PC-3 (cell line): ENCODE results near the gene BLOC1S1. TPM values are rescaled to one million over a fixed set of nuclear protein-coding genes. Genes with fewer than 3 reads are reported as not detected.

Experiments used
- ATAC-seq: fragments of 200-7000 bp; cut with Tn5 transposase; 2 replicates; pipeline ENCODE4 v1.9.1; 2020; ENCODE audit warnings: mild to moderate bottlenecking, moderate library complexity
- BruUV-seq: library from RNA; stranded (reverse); fragments of 400-500 nt; replicated peaks from 2 replicates; lab custom pipeline; 2021; lab: Mats Ljungman, UMichigan
- CTCF ChIA-PET: fragments of 300-600 bp; sonication (Branson Sonifier 250); formaldehyde crosslinking; loops from one replicate; lab custom pipeline; 2022; ENCODE audit warnings: antibody characterized with exemption; lab: Charles Lee
- POLR2A ChIA-PET: fragments of 300-600 bp; sonication (Branson Sonifier 250); formaldehyde crosslinking; loops from one replicate; lab custom pipeline; 2022; ENCODE audit warnings: antibody characterized with exemption; ENCODE audit not compliant: unreplicated experiment; lab: Charles Lee
- DNase-seq: peaks from one replicate; pipeline ENCODE4 v3.0.0-alpha.2; 2015
- H2AFZ ChIP-seq: fragments of 300-600 bp; sonication (generic); 2 replicates; pipeline ENCODE4 v1.6.0; 2016; ENCODE audit warnings: antibody characterized with exemption, low read length
- H3F3A ChIP-seq: fragments of 300-600 bp; sonication (generic); one replicate; pipeline ENCODE4 v1.6.0; 2017; ENCODE audit warnings: antibody characterized with exemption, low read length, control low read depth, mild to moderate bottlenecking; ENCODE audit not compliant: unreplicated experiment
- H3K27ac ChIP-seq: fragments of 300-600 bp; sonication (generic); 2 replicates; pipeline ENCODE4 v1.5.1; 2016; ENCODE audit warnings: mild to moderate bottlenecking, low read length
- H3K27me3 ChIP-seq: fragments of 300-600 bp; sonication (generic); 2 replicates; pipeline ENCODE4 v1.6.1; 2016; ENCODE audit warnings: low read length, mixed read lengths
- H3K36me3 ChIP-seq: fragments of 300-600 bp; sonication (generic); 2 replicates; pipeline ENCODE4 v1.6.1; 2016; ENCODE audit warnings: low read depth, mixed run types, low read length, mixed read lengths
- H3K4me1 ChIP-seq: fragments of 300-600 bp; sonication (generic); 2 replicates; pipeline ENCODE4 v1.5.1; 2016; ENCODE audit warnings: low read length; ENCODE audit not compliant: insufficient read depth
- H3K4me2 ChIP-seq: fragments of 300-600 bp; sonication (generic); 2 replicates; pipeline ENCODE4 v1.6.0; 2016; ENCODE audit warnings: low read length
- H3K4me3 ChIP-seq: fragments of 300-600 bp; sonication (generic); 2 replicates; pipeline ENCODE4 v1.5.1; 2016; ENCODE audit warnings: mild to moderate bottlenecking, low read length, mixed read lengths
- H3K79me2 ChIP-seq: fragments of 300-600 bp; sonication (generic); 2 replicates; pipeline ENCODE4 v1.6.1; 2017; ENCODE audit warnings: low read length, mixed read lengths
- H3K9ac ChIP-seq: fragments of 300-600 bp; sonication (generic); 2 replicates; pipeline ENCODE4 v1.6.0; 2016; ENCODE audit warnings: mild to moderate bottlenecking, low read length
- H3K9me2 ChIP-seq: fragments of 300-600 bp; sonication (generic); replicated peaks from 2 replicates; pipeline ENCODE4 v1.6.1; 2016; ENCODE audit warnings: mixed run types, low read length, mixed read lengths
- H3K9me3 ChIP-seq: fragments of 300-600 bp; sonication (generic); 2 replicates; pipeline ENCODE4 v1.6.1; 2016; ENCODE audit warnings: low read length, mixed read lengths
- H4K20me1 ChIP-seq: fragments of 300-600 bp; sonication (generic); 2 replicates; pipeline ENCODE4 v1.6.1; 2016; ENCODE audit warnings: low read length, mixed read lengths
- CTCF ChIP-seq: fragments of 300-600 bp; sonication (generic); conservative IDR thresholded peaks from 2 replicates; pipeline ENCODE4 v1.5.1; 2017; ENCODE audit warnings: antibody characterized with exemption, low read depth, mild to moderate bottlenecking, low read length
- EZH2 ChIP-seq: fragments of 300-600 bp; sonication (generic); IDR thresholded peaks from one replicate; pipeline ENCODE4 v1.6.1; 2017; ENCODE audit warnings: antibody characterized with exemption, mild to moderate bottlenecking, low read length; ENCODE audit not compliant: unreplicated experiment
- EZH2phosphoT487 ChIP-seq: fragments of 300-600 bp; sonication (generic); IDR thresholded peaks from 2 replicates; pipeline ENCODE4 v1.6.1; 2018; ENCODE audit warnings: mild to moderate bottlenecking, antibody characterized with exemption, low read length, borderline replicate concordance
- intact Hi-C: fragments of 100-400 bp; cut with micrococcal nuclease; formaldehyde crosslinking; loops from 2 replicates; pipeline ENCODE4 v1.9.0; 2023
- total RNA-seq: library from RNA; depleted of rRNA; stranded (reverse); fragments of >200 nt; gene quantifications from 2 replicates; pipeline ENCODE4 v1.2.3, GENCODE V29; 2014

The BLOC1S1 gene
- total RNA-seq, 1 experiment from 2014 or later, result 90.8 TPM

DNA sequence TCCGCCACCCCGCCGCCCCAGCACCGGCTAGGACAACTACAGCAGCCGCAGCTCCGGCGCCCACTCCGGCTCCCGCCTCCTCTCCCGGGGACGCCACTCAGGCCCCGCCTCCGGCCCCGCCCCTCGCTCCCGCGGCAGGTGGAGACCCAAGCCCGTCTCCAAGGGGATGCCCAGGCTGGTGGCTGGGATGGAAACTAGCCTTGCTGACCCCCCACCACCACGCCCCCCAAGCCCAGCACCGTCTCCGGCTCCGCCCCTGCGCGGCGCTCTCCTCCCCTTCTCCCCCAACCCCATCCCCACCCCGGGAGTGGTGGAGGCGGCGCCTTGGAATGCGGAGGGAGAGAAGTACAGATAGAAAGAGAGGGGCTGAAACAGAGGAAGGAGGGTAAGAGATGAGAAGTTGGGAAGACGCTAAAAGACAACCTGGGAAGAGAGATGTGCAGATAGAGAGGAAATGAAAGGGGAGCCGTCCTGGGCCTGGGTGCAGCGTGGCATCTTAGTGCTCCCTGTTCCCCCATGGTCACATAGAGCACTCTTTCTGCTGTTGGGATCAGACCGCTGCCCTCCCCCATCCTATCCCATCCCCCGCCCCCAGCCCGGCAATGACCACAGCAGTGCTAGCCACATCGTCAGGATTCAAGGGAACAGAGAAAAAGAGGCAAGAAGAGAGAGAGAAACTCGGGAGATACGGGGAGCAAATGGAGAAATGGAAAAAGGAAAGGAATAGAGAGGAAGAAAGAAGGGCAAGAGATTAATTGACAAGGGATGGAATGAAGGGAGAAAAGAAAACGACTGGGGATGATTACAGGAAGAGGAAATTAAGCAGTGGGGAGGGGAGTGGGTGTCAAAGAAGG, 7.8 kb upstream of the BLOC1S1 start, which contains the start of gene ITGA7:
ITGA7 (minus strand) TSS at position 64 of the 854 bp plus-strand sequence. CDS start 222 bp downstream, outside the sequence.
- Histone ChIP-seq H3K4me1 (peaks cover 16% of the 10 kb centered on the region), H3K9me2 (no peaks in the 10 kb centered on the region), H3K9me3 (no peaks in the 10 kb centered on the region), H3K27me3 (no peaks in the 10 kb centered on the region), H3K79me2 (no peaks in the 10 kb centered on the region), H3K4me3 (peak within 1 kb of the TSS; percentile 68), H4K20me1 (no peaks in the 10 kb centered on the region), H3K36me3 (no peaks in the 10 kb centered on the region), H3K4me2 (peak within 1 kb of the TSS; percentile 91), H2AFZ (peak within 1 kb of the TSS; percentile 90), H3F3A (no peaks in the 10 kb centered on the region), H3K27ac (no peak within 1 kb of the TSS), H3K9ac (no peak within 1 kb of the TSS)
- ATAC-seq (peak; percentile 88), DNase-seq (peak; percentile 42)
- POLR2A ChIA-PET, result no interaction called here
- intact Hi-C loops, result loop anchor here (1.0 kb wide), 1 partner anchor 27 kb away; a partner anchor contains a TSS
- no TSS peak for BruUV-seq
- CTCF ChIA-PET, result interaction anchor here (1.0 kb wide), 1 partner anchor 27 kb away, joined by 6 read pairs; a partner anchor contains a TSS
- TF ChIP-seq EZH2 (no peak), CTCF (no peak), EZH2phosphoT487 (no peak)

DNA sequence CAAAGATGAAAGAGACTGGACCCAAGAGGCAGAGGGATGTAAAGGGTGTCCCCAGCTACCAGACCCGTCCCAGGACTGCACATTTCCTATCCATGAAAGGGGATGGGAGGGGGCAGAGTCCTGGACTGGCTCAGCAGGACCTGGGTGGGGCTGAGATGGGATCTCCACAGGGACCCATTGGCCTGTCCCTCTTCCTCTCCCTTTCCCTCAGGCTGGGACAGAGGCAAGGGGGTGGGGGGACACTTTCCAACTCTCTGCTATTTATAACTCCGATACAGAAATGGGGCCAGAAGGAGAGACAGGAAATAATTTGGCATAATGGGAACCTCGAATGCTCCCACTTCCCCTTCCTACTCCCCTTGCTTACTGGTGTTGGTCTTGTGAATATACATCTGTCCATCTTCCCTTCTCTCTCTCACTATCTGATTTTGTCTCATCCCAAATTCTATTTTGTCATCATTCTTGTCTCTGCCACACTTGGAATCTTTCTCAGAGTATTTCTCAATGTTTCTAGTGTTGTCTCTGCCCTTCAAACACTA, 7.1 kb upstream of the BLOC1S1 start:
- Histone ChIP-seq H3K79me2 (no peaks in the 10 kb centered on the region), H4K20me1 (no peaks in the 10 kb centered on the region), H3K36me3 (no peaks in the 10 kb centered on the region), H2AFZ (peak overlapping the region; percentile 90), H3K27ac (no peak overlapping the region), H3K4me1 (peaks cover 23% of the 10 kb centered on the region), H3F3A (no peaks in the 10 kb centered on the region), H3K9ac (no peak overlapping the region), H3K4me2 (peak overlapping the region; percentile 91), H3K9me3 (no peaks in the 10 kb centered on the region), H3K9me2 (no peaks in the 10 kb centered on the region), H3K27me3 (no peaks in the 10 kb centered on the region), H3K4me3 (no peak overlapping the region)
- intact Hi-C loops, result loop anchor here (1.0 kb wide), 1 partner anchor 27 kb away; a partner anchor contains a TSS
- TF ChIP-seq EZH2phosphoT487, result no peak
- TF ChIP-seq EZH2, result no peak
- TF ChIP-seq CTCF, result no peak
- no TSS peak for BruUV-seq
- POLR2A ChIA-PET, result no interaction called here
- ATAC-seq (no peak), DNase-seq (no peak)
- CTCF ChIA-PET, result no interaction called here
